Skeletal muscle cell (primary cell): ENCODE results near the gene TSC2.
"Not testable (repeated sequence)": the region's sequence is repeated elsewhere in the genome, so short reads cannot be mapped to it uniquely, and the experiment has no call there.

Experiments
- DNase-seq: peaks from one replicate; pipeline ENCODE4 v3.0.0-alpha.2; 2010; ENCODE audit warnings: low read depth
- H3K4me3 ChIP-seq: 2 replicates; pipeline ENCODE4 v1.5.1; 2011; ENCODE audit warnings: low read depth, mild to moderate bottlenecking, control low read depth, low read length, moderate library complexity

TSC2 gene

GRCh38 chr16:2126161-2126743 lies 78.5 kb downstream of the TSC2 start:
- not testable (repeated sequence) for DNase-seq, H3K4me3 ChIP-seq

- not testable (repeated sequence) for DNase-seq, H3K4me3 ChIP-seq
Measured at GRCh38 chr16:2126928-2127556, 79.3 kb downstream of the TSC2 start.

- DNase-seq: not testable (repeated sequence)
Measured at GRCh38 chr16:2127630-2128280, 80.0 kb downstream of the TSC2 start.

GRCh38 chr16:2129251-2129650 lies 81.5 kb downstream of the TSC2 start:
- DNase-seq, H3K4me3 ChIP-seq: not testable (repeated sequence)

More at GRCh38 chr16:2127630-2128280, 80.0 kb downstream of the TSC2 start:
- H3K4me3 ChIP-seq: not testable (repeated sequence)

GRCh38 chr16:2129890-2130447 lies 82.2 kb downstream of the TSC2 start:
- not testable (repeated sequence) for H3K4me3 ChIP-seq, DNase-seq

GRCh38 chr16:2133797-2134196 lies 86.0 kb downstream of the TSC2 start:
- peak overlapping the region; percentile 24 for H3K4me3 ChIP-seq
- not testable (repeated sequence) for DNase-seq

GRCh38 chr16:2135071-2135470 lies 87.3 kb downstream of the TSC2 start:
- DNase-seq: not testable (repeated sequence)
- peak overlapping the region; percentile 54 for H3K4me3 ChIP-seq

GRCh38 chr16:2135770-2136490 lies 88.1 kb downstream of the TSC2 start, which contains the start of gene PKD1:
TSS of gene PKD1 (minus strand) at chr16:2135898. CDS start at chr16:2135689, 209 bp downstream.
- peak within 1 kb of the TSS; percentile 54 for H3K4me3 ChIP-seq
- DNase-seq: peak; percentile 80
